GM21786 (cell line): ENCODE results near the gene SGSM1.

ENCODE experiments used
- ATAC-seq: cut with Tn5 transposase; IDR thresholded peaks from one replicate; pipeline ENCODE4 v1.9.1; 2021; ENCODE audit not compliant: unreplicated experiment

The SGSM1 gene, protein sequence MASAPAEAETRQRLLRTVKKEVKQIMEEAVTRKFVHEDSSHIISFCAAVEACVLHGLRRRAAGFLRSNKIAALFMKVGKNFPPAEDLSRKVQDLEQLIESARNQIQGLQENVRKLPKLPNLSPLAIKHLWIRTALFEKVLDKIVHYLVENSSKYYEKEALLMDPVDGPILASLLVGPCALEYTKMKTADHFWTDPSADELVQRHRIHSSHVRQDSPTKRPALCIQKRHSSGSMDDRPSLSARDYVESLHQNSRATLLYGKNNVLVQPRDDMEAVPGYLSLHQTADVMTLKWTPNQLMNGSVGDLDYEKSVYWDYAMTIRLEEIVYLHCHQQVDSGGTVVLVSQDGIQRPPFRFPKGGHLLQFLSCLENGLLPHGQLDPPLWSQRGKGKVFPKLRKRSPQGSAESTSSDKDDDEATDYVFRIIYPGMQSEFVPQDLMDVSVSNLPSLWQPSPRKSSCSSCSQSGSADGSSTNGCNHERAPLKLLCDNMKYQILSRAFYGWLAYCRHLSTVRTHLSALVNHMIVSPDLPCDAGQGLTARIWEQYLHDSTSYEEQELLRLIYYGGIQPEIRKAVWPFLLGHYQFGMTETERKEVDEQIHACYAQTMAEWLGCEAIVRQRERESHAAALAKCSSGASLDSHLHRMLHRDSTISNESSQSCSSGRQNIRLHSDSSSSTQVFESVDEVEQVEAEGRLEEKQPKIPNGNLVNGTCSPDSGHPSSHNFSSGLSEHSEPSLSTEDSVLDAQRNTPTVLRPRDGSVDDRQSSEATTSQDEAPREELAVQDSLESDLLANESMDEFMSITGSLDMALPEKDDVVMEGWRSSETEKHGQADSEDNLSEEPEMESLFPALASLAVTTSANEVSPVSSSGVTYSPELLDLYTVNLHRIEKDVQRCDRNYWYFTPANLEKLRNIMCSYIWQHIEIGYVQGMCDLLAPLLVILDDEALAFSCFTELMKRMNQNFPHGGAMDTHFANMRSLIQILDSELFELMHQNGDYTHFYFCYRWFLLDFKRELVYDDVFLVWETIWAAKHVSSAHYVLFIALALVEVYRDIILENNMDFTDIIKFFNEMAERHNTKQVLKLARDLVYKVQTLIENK

DNA sequence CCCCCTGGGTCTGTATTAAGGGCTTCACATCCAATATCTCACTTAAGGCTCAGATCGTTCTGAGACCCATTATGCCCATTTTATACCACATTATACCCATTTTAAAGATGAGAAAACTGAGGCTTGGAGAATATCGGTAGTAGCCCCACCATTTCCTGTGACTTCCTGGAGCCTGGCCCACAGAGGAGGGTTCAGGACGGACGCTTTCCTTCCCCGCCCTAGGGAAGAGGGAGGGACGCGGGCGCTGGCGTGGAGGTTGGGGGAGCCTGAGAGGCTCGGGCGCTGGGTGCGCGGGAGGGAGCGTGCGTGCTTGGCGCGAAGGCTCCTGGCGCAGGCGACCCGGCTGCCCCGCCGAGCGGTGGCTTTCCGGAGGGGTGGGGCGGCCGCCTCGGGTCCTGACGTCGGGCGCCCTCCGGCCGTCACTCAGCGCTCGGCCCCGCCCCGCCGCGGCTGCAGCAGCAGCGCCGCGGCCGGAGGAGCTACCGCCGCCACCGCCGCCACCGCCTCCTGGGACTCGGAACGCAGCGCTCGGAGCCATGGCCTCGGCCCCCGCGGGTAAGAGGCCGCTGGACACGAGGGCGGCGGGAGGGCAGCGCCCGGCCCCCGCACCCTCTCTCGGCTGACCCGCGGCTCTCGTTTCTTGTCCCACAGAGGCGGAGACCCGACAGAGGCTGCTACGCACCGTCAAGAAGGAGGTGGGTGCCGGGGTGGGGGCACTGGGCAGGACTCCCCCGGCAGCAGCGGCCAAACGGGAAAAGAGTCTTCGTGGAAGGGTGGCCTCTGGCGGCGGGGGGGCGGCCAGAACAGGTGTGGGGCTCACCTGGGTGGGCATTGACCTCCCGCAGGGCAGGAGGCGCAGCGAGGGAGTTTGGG lies at the start of gene SGSM1:
Gene SGSM1, plus strand, starts transcription at position 422 of the 873 bp plus-strand sequence. Its CDS starts 115 bp downstream, at position 537.
- no peak for ATAC-seq

DNA sequence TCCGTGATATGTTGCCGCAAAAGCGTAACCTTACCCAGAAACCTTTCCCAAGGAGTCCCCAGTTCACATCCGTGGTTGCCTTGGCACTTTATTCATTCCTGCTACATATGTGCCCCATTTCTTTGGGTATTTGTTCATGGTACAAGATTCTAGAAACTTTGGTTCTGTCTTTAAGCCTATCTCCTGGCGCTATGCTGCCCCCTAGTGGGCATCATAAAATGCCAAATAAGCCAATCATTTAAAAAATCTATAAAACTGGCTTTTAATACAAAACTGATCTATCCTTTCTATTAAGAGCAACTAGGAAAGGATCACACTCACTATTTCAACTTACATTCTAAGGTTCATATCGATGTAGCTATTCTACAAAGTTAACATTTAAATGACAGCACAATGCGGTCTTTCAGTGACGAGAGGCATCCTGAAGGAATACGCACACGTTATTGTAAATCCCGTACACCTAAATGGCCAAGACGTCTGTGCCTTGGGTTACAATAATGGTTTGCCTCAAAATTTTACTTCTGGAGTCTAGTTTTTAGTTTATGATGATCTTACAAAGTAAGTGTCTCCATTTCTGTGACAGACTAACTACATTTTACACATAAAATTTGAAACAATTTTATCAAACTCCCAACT lies 47.7 kb upstream of the SGSM1 start:
- ATAC-seq: no peak

DNA sequence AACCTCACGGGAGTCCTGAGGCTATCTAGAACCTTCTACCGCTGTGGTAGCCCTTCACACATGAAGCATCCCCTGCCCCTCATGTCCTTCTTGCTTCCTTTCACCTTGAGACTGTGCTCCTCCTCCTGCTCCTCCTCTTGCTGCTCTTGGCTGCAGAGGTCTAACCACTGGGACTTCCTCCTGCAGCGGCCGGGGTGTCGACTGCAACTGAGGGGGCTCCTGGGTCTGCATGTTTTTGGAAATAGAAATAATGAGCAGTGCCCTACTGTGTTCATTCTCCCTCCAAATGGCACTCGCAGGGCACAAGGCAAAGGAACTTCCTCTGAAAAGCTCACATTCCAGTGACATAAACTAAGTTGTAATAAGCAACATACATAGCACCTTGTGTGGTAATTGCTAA lies 46.2 kb upstream of the SGSM1 start:
- no peak for ATAC-seq

DNA sequence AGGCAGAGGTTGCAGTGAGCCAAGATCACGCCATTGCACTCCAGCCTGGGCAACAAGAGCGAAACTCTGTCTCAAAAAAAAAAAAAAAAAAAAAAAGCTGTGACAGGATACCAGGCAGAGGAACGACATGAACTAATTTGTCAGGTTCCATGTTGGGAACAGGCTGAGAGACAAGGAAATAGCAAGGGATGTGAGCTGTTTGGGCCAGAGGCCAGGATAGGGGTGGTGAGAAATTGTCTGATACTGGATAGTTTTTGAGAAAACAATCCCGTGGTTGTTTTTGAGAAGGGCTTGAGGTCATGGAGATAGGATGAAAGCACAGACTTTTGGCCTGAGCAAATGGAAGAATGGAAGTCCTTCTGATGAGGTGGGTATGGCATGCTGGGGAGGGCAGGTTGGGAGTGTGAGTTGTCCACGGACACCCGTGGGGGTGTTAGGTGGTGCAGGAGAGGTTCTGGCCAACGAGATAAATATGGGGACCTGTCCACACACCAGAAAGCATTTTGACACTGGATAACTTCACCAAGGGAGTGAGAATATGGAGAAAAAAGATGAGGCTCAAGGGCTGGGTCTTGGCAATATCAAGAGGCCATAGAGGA lies 45.2 kb upstream of the SGSM1 start:
- no peak for ATAC-seq

DNA sequence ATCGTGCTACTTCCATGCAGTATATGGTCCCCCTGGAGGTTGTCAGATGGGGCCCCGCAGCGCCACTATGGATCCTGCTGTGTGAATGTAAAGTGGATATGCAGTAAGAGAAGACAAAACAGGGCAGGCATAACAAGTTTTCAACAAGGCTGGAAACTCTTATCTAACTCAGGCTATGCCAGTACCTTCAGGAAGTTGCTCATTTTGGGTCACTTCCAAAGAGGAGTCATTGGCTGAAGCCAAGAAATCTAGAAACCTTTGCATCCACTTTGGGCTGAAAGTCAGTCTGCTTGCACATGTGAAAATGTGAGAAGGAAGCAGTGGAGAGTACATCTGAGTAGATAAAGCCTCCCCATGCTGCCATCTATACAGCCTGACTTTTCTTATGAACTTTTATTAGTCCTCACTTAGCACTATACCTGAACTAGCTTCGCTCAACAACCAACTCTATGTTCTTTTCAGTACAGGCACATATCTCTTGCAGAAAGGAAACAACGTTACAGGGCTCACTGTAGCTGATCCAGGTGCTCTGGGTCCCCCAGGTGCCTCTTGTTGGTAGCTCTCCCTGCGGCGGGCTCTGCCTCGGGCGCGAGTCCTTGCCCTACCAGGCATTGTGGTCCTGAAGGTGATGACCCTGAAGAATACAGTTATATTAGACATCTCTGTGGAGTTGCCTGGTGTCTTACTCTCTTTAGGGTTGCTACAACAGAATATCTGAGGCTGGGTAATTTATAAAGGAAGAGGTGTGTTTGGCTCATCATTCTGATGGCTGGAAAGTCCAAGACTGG lies 43.9 kb upstream of the SGSM1 start:
- ATAC-seq: no peak

DNA sequence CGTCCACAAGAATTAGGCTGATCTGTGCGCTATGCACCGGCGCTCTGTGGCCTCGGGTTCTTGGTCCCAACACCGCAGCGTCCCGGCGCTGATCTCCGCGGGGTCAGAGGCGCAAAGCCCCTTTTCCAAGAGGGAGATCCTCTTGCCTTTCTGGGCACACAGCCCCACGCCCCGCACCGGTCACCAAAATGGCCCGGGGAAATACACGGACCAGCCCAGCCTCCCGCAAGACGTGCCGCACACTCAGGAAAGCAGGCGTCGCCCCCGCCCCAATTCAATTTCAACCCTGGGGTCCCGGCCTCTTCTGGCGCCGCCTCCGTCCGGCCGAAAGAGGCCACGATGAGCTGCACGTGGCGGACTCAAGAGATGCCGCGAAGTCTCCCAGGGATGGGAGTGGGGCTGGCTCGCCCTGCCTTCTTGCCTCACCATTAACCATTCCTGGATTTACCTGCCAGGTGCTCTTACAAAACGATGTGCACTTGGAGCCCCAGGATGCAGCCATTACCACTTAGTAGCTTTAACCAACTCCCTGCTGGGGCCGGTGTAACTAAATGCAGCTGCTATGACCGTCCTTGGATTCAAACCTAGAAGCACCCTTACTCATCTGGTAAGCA lies 42.0 kb upstream of the SGSM1 start:
- ATAC-seq: no peak

DNA sequence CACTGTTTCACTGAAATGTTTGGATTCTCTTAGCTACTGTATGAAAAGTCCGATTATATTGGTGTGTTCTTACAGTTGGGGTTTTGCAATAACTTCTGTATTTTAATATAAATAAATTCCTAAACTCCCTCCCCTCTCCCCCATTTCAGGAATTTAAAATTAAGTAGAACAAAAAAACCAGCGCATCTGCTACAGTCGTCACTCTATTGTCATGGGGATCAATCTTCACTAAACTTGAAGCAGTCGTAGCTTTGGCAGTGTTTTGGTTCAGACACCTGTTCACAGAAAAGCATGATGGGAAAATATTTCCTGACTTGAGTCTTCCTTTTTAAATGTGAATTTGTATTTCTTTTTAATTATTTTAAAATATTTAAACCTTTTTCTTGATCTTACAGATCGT lies 40.8 kb upstream of the SGSM1 start:
- ATAC-seq: no peak

DNA sequence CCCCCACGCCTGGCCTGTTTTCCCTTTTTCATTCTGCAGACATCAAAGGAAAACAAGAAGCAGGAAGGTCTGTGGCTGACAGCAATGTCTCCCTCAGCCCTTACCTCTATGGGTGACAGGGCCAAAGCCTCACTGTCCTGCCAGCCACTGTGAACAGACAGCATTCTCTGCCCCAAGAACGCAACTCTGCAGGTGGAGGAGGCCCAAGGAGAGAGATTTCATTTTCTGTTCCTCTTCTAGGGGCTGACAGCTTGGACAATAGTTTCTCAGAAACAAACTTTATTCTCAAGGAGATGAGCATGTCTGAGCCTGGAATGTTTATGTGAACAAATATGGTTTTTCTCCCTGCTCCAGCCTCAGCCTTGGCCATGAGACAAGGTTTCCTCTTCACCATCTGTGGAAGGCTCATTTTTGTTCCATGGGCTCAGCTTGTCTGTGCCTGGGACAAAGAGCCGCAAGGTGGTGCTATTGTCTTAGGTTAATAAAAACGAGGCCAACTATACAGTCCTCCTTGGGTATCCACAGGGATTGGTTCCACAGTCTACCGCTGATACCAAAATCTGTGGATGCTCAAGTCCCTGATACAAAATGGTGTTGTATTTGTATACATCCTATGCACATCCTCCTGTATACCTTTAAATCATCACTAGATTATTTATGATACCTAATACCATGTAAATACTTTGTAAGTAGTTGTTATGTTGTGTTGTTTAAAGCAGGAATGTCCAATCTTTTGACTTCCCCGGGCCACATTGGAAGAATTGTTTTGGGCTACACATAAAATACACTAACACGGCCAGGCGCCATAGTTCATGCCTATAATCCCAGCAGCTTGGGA lies 37.3 kb upstream of the SGSM1 start:
- no peak for ATAC-seq

DNA sequence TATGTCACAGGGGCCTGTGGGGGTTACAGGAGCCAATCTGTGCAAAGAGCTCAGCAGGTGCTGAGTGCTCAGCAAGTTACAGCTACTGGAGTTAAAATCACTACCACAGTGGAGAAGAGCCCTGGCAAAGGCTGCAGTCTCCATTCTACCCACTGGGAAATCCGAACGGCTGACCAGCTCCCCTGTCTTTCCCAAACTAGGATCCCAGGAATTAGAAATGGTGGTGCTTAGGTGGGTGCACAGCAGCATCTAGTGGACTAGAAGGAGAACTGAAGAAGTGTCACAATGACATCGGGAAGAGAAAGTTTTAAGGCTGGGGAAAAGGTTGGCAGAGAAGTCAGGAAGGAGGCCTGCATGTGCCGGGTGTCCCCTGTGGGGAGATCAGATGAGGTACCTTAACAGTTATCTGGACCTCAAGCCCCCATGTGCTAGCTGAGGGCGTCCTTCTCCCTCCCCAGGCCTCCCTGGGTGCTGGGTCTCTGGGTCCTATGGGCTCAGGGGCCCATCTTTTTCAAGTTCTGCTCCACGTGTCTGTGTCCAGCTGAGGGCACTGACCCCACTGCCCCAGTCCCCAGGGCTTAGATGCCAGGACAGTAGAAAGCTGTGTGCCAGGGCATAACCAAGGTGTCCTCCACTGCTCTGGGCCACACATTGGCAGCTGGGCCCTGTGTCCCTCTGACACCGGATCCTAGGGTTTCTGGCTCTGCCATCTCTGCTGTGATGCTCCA lies 33.4 kb upstream of the SGSM1 start:
- ATAC-seq: no peak

DNA sequence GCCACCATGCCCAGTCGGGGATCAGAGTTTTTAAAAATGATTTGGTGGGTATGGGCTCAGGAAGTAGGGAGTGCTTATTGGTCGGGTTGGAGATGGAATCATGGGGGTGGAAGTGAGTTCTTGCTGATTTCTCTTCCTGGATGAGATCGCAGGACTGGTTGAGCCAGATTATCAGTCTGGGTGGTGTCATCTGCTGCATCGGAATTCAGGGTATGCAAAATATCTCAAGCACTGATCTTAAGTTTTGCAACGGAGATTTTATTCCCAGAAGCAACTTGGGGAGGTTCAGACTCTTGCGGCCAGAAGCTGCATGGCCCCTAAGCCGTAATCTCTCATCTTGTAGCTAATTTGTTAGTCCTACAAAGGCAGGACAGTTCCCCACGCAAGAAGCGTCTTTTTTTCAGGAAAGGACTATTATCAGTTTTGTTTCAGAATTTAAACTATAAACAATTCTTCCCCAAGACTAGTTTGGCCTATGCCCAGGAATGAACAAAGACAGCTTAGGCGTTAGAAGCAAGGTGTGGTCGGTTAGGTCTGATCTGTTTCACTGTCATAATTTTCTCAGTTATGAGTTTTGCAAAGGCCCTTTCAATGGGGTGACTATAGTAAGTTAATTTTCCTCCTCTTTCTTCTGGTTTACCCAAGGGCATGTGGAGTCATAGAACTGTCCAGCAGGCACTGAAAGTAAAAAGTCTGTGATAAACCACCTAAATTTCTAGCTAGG lies 30.1 kb upstream of the SGSM1 start:
- ATAC-seq: no peak

DNA sequence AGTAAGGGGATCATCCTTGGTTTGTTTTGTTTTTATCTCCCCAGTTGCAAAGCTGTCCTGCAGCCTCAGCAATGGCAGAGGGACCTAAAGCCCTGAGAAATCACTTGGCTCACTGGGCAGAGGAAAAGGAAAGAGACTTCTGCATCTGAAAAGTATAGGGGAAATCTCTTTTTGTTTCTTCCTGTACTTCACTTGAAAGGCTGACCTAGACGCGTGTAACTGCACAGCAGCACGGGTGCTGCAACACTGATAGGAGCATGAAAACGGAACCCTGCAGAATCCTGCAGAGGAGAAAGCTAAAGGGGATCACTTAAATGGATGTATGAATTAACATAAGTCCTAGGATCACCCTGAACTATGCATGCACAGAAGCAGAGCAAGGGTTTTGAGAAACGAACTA lies 29.5 kb upstream of the SGSM1 start:
- no peak for ATAC-seq

DNA sequence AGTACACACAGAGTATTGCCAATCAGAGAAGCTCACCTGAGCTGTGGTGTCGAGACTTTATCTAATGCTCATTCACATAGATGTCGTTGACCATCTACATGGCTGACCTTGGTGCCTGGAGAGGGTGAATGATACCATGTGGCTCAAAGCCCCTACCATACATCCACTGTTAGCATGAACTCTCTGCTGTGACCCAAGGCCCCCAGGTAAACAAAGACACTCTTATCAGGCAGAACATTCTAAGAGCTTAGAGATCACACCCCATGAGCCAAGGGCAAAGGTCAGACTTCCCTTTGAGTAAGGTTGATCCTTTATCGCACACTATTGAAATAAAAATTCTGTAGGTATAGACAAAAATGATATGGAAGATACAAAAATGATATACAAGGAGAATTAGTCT lies 16.5 kb upstream of the SGSM1 start:
- no peak for ATAC-seq

DNA sequence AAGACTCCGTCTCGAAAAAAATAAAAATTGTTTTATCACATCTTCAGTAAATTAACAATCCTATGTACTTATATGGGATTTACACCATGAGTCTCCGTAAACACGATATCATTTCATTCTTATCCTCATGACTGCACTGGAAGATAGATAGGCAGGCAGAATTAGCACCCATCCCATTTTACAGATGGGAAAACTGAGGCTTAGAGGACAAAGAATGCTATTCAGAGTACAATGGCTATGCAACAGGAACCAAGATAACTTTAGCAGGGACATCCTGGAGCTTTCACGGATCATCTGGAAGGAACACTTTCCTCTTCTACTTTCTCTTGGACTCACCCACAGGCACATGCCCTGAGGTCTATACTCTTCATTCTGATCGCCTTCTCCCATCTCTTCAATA lies 14.6 kb upstream of the SGSM1 start:
- no peak for ATAC-seq

DNA sequence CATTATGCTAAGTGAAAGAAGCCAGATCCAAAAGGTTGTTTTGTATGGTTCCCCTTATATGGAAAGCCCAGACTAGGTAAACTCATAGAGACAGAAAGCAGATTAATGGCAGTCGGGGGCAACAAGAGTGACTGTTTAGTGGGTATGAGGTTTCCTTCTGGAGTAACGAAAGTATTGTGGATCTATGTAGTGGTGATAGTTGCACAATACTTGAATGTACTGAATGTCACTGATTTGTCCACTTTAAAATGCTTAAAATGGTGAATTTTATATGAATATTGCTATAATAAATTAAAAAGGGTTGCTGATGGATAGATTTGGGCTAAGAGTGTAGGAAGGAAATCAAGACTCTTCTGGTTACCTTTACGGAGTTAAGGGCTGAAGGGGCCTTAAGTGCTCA lies 10.0 kb upstream of the SGSM1 start:
- ATAC-seq: no peak

DNA sequence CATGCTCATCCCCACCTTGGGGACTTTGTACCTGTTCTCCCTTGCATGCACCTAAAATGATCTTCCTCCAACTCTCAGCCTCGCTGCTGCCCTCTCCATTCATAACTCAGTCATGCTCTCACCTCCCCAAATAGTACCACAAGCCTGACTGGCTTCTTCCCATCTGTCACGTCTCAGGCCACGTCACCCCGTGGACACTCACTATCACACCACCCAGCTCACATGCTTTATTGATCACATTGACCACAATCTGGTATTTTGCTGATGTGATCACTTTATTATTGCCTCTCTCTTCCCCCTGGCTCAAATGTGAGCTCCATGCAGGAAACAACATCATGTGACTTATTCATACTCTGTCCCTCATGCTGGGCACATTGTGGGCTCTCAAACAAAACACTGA lies 9.2 kb upstream of the SGSM1 start:
- no peak for ATAC-seq

DNA sequence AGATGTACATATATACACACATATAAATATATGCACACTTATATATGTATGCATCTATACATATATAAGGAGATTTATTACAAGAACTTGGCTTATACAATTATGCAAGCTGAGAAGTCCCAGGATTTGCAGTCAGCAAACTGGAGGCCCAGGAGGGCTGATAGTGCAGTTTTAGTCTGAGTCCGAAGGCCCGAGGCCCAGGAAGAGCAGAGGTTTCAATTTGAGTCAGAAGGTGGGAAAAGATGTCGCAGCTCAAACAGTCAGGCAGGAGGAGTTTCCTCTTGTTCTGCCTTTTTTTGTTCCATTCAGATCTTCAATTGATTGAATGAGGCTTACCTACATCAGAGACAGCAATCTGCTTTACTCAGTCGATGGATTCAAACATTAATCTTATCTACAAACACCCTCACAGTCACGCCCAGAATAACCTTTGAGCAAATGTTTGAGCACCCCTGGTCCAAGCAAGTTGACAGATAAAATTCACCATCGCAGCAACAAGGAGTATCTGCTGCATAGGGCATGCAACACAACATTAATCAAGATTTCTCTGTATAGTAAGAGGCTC lies 4.0 kb upstream of the SGSM1 start:
- ATAC-seq: no peak
